Measurements from ENCODE around the gene VPS54. TPM values are rescaled to one million over a fixed set of nuclear protein-coding genes. Genes with fewer than 3 reads are reported as not detected.
"Not testable (repeated sequence)": the region's sequence is repeated elsewhere in the genome, so short reads cannot be mapped to it uniquely, and the experiment has no call there.

Gene VPS54
- total RNA-seq, 1 experiment from 2014 or later = 27.8 TPM

- DNase-seq (ENCODE audit: low read depth) = peak; percentile 87
Measured at GRCh38 chr2:63993871-63994270, 25.4 kb downstream of the VPS54 start.

- not testable (repeated sequence) for DNase-seq (ENCODE audit: low read depth)
Measured at GRCh38 chr2:63993130-63993584, 26.1 kb downstream of the VPS54 start.

- no peak for DNase-seq (ENCODE audit: low read depth)
Measured at GRCh38 chr2:63992061-63992685, 27.1 kb downstream of the VPS54 start.

GRCh38 chr2:63991173-63991999 lies 27.8 kb downstream of the VPS54 start:
- DNase-seq (ENCODE audit: low read depth) = not testable (repeated sequence)

- DNase-seq (ENCODE audit: low read depth) = no peak
Measured at GRCh38 chr2:63990072-63990471, 29.2 kb downstream of the VPS54 start.

GRCh38 chr2:63988842-63989436 lies 30.3 kb downstream of the VPS54 start:
- not testable (repeated sequence) for DNase-seq (ENCODE audit: low read depth)

- no peak for DNase-seq (ENCODE audit: low read depth)
Measured at GRCh38 chr2:63984606-63985359, 34.4 kb downstream of the VPS54 start.

GRCh38 chr2:63983986-63984605 lies 35.1 kb downstream of the VPS54 start:
- peak; percentile 44 for DNase-seq (ENCODE audit: low read depth)

- DNase-seq (ENCODE audit: low read depth) = no peak
Measured at GRCh38 chr2:63982335-63982734, 36.9 kb downstream of the VPS54 start.

GRCh38 chr2:63981702-63982103 lies 37.5 kb downstream of the VPS54 start:
- no peak for DNase-seq (ENCODE audit: low read depth)

- DNase-seq (ENCODE audit: low read depth) = no peak
Measured at GRCh38 chr2:63980794-63981193, 38.4 kb downstream of the VPS54 start.

GRCh38 chr2:63977904-63978303 lies 41.3 kb downstream of the VPS54 start:
- DNase-seq (ENCODE audit: low read depth) = no peak

- DNase-seq (ENCODE audit: low read depth) = no peak
Measured at GRCh38 chr2:63976125-63976510, 43.1 kb downstream of the VPS54 start.

- DNase-seq (ENCODE audit: low read depth) = no peak
Measured at GRCh38 chr2:63975437-63976124, 43.6 kb downstream of the VPS54 start.

- not testable (repeated sequence) for DNase-seq (ENCODE audit: low read depth)
Measured at GRCh38 chr2:63975036-63975435, 44.2 kb downstream of the VPS54 start.

- no peak for DNase-seq (ENCODE audit: low read depth)
Measured at GRCh38 chr2:63962186-63962585, 57.0 kb downstream of the VPS54 start.

- DNase-seq (ENCODE audit: low read depth) = peak; percentile 2
Measured at GRCh38 chr2:63950414-63950813, 68.8 kb downstream of the VPS54 start.

- DNase-seq (ENCODE audit: low read depth) = no peak
Measured at GRCh38 chr2:63942788-63943187, 76.4 kb downstream of the VPS54 start.

- not testable (repeated sequence) for DNase-seq (ENCODE audit: low read depth)
Measured at GRCh38 chr2:63932104-63932503, 87.1 kb downstream of the VPS54 start.

GRCh38 chr2:63926815-63927214 lies 92.4 kb downstream of the VPS54 start:
- DNase-seq (ENCODE audit: low read depth) = no peak

GRCh38 chr2:63914311-63914710 lies 104.9 kb downstream of the VPS54 start:
- no peak for DNase-seq (ENCODE audit: low read depth)
